Testis (tissue), 2 donors: Measurements from ENCODE around the gene APOBEC3A.

Source experiments
- CTCF ChIP-seq, 3 experiments: fragments of 450-650 bp in 2 of 3; fragments of 200-600 bp in 1 of 3; sonication (generic) in 1 of 3; IDR thresholded peaks; one replicate each; pipeline ENCODE4 v1.5.1; 2016 to 2019; ENCODE audit warnings: antibody characterized with exemption in 3 of 3, mild to moderate bottlenecking in 2 of 3, moderate library complexity in 1 of 3
- POLR2A ChIP-seq: fragments of 450-650 bp; IDR thresholded peaks from one replicate; pipeline ENCODE4 v1.6.1; 2017; ENCODE audit warnings: antibody characterized with exemption, mild to moderate bottlenecking, moderate library complexity

GRCh38 chr22:38967451-38968450, 10.3 kb downstream of the APOBEC3A start:
- no peak for TF ChIP-seq CTCF (IDR thresholded peaks at IDR 0.05)
- TF ChIP-seq POLR2A: no peak
